Pancreas (tissue), 10 donors: ENCODE data around the gene VCY. TPM values are rescaled to one million over a fixed set of nuclear protein-coding genes. Genes with fewer than 3 reads are reported as not detected.
"Not testable (repeated sequence)": the region's sequence is repeated elsewhere in the genome, so short reads cannot be mapped to it uniquely, and the experiment has no call there.

ENCODE experiments used
- ATAC-seq, 4 donors: fragments of 200-7000 bp; cut with Tn5 transposase; one replicate each; pipeline versions ENCODE4 v1.8.0 to v1.9.1; 2020; ENCODE audit warnings: mild to moderate bottlenecking in 4 of 4, moderate library complexity in 4 of 4
- DNase-seq, 6 donors: peaks; one replicate each; pipeline ENCODE4 v3.0.0-alpha.2; 2020
- FAIRE-seq: peaks from 2 replicates; lab custom pipeline; 2012; peaks lifted over from hg19 to GRCh38; lab: Jason Lieb, UNC
- H3K27ac ChIP-seq, 4 donors: fragments of 200-600 bp; sonication (generic); 1 replicate in 3 of 4; 2 replicates in 1 of 4; pipeline versions ENCODE4 v1.5.0 to v1.8.0; 2020
- H3K27me3 ChIP-seq, 4 donors: fragments of 200-600 bp; one replicate each; pipeline ENCODE4 v1.8.0; 2021
- H3K36me3 ChIP-seq, 3 donors: fragments of 200-600 bp; sonication (generic) in 1 of 3; one replicate each; pipeline versions ENCODE4 v1.5.0 to v1.8.0; 2020 to 2021
- H3K4me1 ChIP-seq, 3 donors: fragments of 200-600 bp; one replicate each; pipeline ENCODE4 v1.8.0; 2021
- H3K4me3 ChIP-seq, 4 donors: fragments of 200-600 bp; sonication (generic) in 2 of 4; one replicate each; pipeline versions ENCODE4 v1.5.0 to v1.8.0; 2020 to 2021
- H3K9me3 ChIP-seq, 4 donors: fragments of 200-600 bp; one replicate each; pipeline ENCODE4 v1.8.0; 2021
- WGBS, 2 donors: extraction: QIAGEN DNeasy Blood & Tissue Kit; methylation state at CpG; one replicate each; pipeline ENCODE4 v1.1.7; 2013; 5-methylcytosine and 5-hydroxymethylcytosine counted together
- intact Hi-C, 3 donors: fragments of 100-400 bp; cut with DNase I; formaldehyde crosslinking; loops; one replicate each; pipeline versions ENCODE4 v1.11.1 to v1.14.2; 2022
- polyA plus RNA-seq, 2 donors: library from polyadenylated mRNA; stranded (reverse); fragments of 200-250 nt; gene quantifications; one replicate each; pipeline ENCODE4 v1.2.3, GENCODE V29; 2013
- total RNA-seq, 6 donors: library from RNA; stranded (reverse); fragmentation: NEBNext Ultra II Directional in 4 of 6; extraction: Animal tissue kit (Norgen Biotek cat#: 25700) in 4 of 6; gene quantifications; one replicate each; pipeline versions ENCODE4 v1.2.1 to v1.2.4, GENCODE V29; 2021 to 2023
- donor health status: healthy with polysubstance abuse.
- donor health status: DM: no; HTN: no; CAD: no; lungs with moderate emphysema.
- donor health status: DM: no; HTN: no; CAD: no.
- donor health status: control.
- donor health status: control.
- donor health status: Bipolar disorder and iron deficiency.
- donor health status: DM: yes; HTN: yes; CAD: no.
- donor health status: DM: no; HTN: no; CAD: no.
- donor health status: DM: no; HTN: no; CAD: no.
- donor health status: DM: yes; HTN: yes; CAD: no.

Gene VCY
- total RNA-seq: not detected
- not detected for polyA plus RNA-seq

GRCh38 chrY:13986373-13986772 is at the start of gene VCY:
Gene VCY, minus strand, starts transcription at chrY:13986473. Its CDS starts 33 bp downstream, at chrY:13986440.
- H3K27me3 ChIP-seq, H3K4me1 ChIP-seq, H3K27ac ChIP-seq, H3K4me3 ChIP-seq, ATAC-seq, FAIRE-seq, DNase-seq, intact Hi-C loops, H3K9me3 ChIP-seq, H3K36me3 ChIP-seq: not testable (repeated sequence)
- no CpG with 5 or more reads among the region's 19 CpGs for WGBS, 2 donors

GRCh38 chrY:14030395-14030794 is 44.1 kb upstream of the VCY start:
- no CpG with 5 or more reads among the region's 2 CpGs for WGBS, 2 donors

GRCh38 chrY:14011916-14012315 is 25.6 kb upstream of the VCY start:
- DNase-seq, H3K36me3 ChIP-seq, intact Hi-C loops, H3K27ac ChIP-seq, FAIRE-seq, H3K9me3 ChIP-seq, H3K4me3 ChIP-seq, H3K27me3 ChIP-seq, ATAC-seq, H3K4me1 ChIP-seq: not testable (repeated sequence)
- WGBS, 2 donors: no CpG with 5 or more reads among the region's 2 CpGs

More at GRCh38 chrY:14030395-14030794, 44.1 kb upstream of the VCY start:
- H3K4me1 ChIP-seq, H3K27ac ChIP-seq, ATAC-seq, FAIRE-seq, DNase-seq, H3K27me3 ChIP-seq, H3K4me3 ChIP-seq, intact Hi-C loops, H3K36me3 ChIP-seq, H3K9me3 ChIP-seq: not testable (repeated sequence)

GRCh38 chrY:13942406-13942805 is 43.9 kb downstream of the VCY start:
- DNase-seq, FAIRE-seq, H3K4me1 ChIP-seq, H3K27ac ChIP-seq, H3K36me3 ChIP-seq, H3K27me3 ChIP-seq, intact Hi-C loops, ATAC-seq, H3K9me3 ChIP-seq, H3K4me3 ChIP-seq: not testable (repeated sequence)
- 80% methylated on average over 2 of the region's 2 CpGs; no CpG with 5 or more reads in 1 of the 2 donors for WGBS, 2 donors

Other genes with a start within 250 kb of the VCY start
- not detected for gene VCY1B, start 69.8 kb upstream of the VCY start, total RNA-seq
- not detected for gene VCY1B, start 69.8 kb upstream of the VCY start, polyA plus RNA-seq